Neural cell (in vitro differentiated cells): ENCODE measurements around the gene RGS4. TPM values are rescaled to one million over a fixed set of nuclear protein-coding genes. Genes with fewer than 3 reads are reported as not detected.

ENCODE experiments used
- H2AFZ ChIP-seq: fragments of 200-600, 300-800 bp; sonication (generic), shearing (Covaris generic); 2 replicates; pipeline ENCODE4 v1.6.0; 2014; ENCODE audit warnings: low read depth, mild to moderate bottlenecking, antibody characterized with exemption, low read length, moderate library complexity
- H3F3A ChIP-seq: fragments of 200-600 bp; shearing (Covaris generic); 2 replicates; pipeline ENCODE4 v1.6.1; 2016; ENCODE audit warnings: mild to moderate bottlenecking, moderate library complexity, mixed read lengths, antibody characterized with exemption, low read length; ENCODE audit not compliant: insufficient read depth, poor library complexity, severe bottlenecking
- H3K27ac ChIP-seq: fragments of 200-600, 300-800 bp; sonication (generic), shearing (Covaris generic); 2 replicates; pipeline ENCODE4 v1.5.1; 2014; ENCODE audit warnings: mild to moderate bottlenecking, low read length, moderate library complexity
- H3K27me3 ChIP-seq: fragments of 300-800, 200-600 bp; sonication (generic), shearing (Covaris generic); 2 replicates; pipeline ENCODE4 v1.6.0; 2014; ENCODE audit warnings: mild to moderate bottlenecking, low read depth, low read length, moderate library complexity; ENCODE audit not compliant: insufficient read depth
- H3K36me3 ChIP-seq: fragments of 300-800, 200-600 bp; sonication (generic), shearing (Covaris generic); 2 replicates; pipeline ENCODE4 v1.5.1; 2014; ENCODE audit warnings: mild to moderate bottlenecking, antibody characterized with exemption, low read length, moderate library complexity; ENCODE audit not compliant: insufficient read depth
- H3K4me2 ChIP-seq: fragments of 300-800, 200-600 bp; sonication (generic), shearing (Covaris generic); 2 replicates; pipeline ENCODE4 v1.6.0; 2014; ENCODE audit warnings: mild to moderate bottlenecking, low read length
- H3K4me3 ChIP-seq: fragments of 300-800, 200-600 bp; sonication (generic), shearing (Covaris generic); 2 replicates; pipeline ENCODE4 v1.5.1; 2014; ENCODE audit warnings: mild to moderate bottlenecking, low read length, moderate library complexity
- H3K79me2 ChIP-seq: fragments of 200-600 bp; shearing (Covaris generic); replicated peaks from 2 replicates; pipeline ENCODE4 v1.6.0; 2014; ENCODE audit warnings: mild to moderate bottlenecking, low read length, moderate library complexity; ENCODE audit not compliant: insufficient read depth
- H3K9ac ChIP-seq: fragments of 300-800, 200-600 bp; sonication (generic), shearing (Covaris generic); 2 replicates; pipeline ENCODE4 v1.6.1; 2016; ENCODE audit warnings: mild to moderate bottlenecking, low read length, mixed read lengths
- H3K9me2 ChIP-seq: fragments of 200-600 bp; shearing (Covaris generic); 2 replicates; pipeline ENCODE4 v1.6.1; 2016; ENCODE audit warnings: mild to moderate bottlenecking, low read length, mixed read lengths; ENCODE audit not compliant: insufficient read depth
- H3K9me3 ChIP-seq: fragments of 200-600, 300-800 bp; sonication (generic), shearing (Covaris generic); 2 replicates; pipeline ENCODE4 v1.6.1; 2016; ENCODE audit warnings: mild to moderate bottlenecking, mixed run types, low read length, moderate library complexity, mixed read lengths
- H4K20me1 ChIP-seq: fragments of 200-600 bp; shearing (Covaris generic); 2 replicates; pipeline ENCODE4 v1.6.1; 2016; ENCODE audit warnings: mild to moderate bottlenecking, mixed run types; ENCODE audit not compliant: insufficient read depth
- EP300 ChIP-seq: fragments of 450-650 bp; conservative IDR thresholded peaks from 2 replicates; pipeline ENCODE4 v1.6.1; 2014; ENCODE audit warnings: antibody characterized with exemption, mild to moderate bottlenecking, moderate library complexity; ENCODE audit not compliant: poor library complexity, severe bottlenecking
- EZH2 ChIP-seq: fragments of 200-600, 300-800 bp; shearing (Covaris generic), sonication (generic); IDR thresholded peaks from 2 replicates; pipeline ENCODE4 v1.6.1; 2014; ENCODE audit warnings: antibody characterized with exemption, low read length, borderline replicate concordance, mild to moderate bottlenecking; ENCODE audit not compliant: insufficient read depth, poor library complexity, severe bottlenecking
- MXI1 ChIP-seq: fragments of 450-650 bp; conservative IDR thresholded peaks from 2 replicates; pipeline ENCODE4 v1.6.1; 2014; ENCODE audit warnings: antibody characterized with exemption, mild to moderate bottlenecking; ENCODE audit not compliant: poor library complexity, severe bottlenecking
- POLR2AphosphoS5 ChIP-seq: IDR thresholded peaks from 2 replicates; pipeline ENCODE4 v1.6.1; 2012
- RAD21 ChIP-seq: fragments of 450-650 bp; conservative IDR thresholded peaks from 2 replicates; pipeline ENCODE4 v1.6.1; 2014; ENCODE audit warnings: antibody characterized with exemption, mild to moderate bottlenecking, moderate library complexity
- SMC3 ChIP-seq: fragments of 450-650 bp; conservative IDR thresholded peaks from 2 replicates; pipeline ENCODE4 v1.6.1; 2014; ENCODE audit warnings: antibody characterized with exemption, mild to moderate bottlenecking, moderate library complexity; ENCODE audit not compliant: poor library complexity
- TAF1 ChIP-seq: IDR thresholded peaks from 2 replicates; pipeline ENCODE4 v1.6.1; 2012; ENCODE audit warnings: low read depth
- polyA plus RNA-seq: library from polyadenylated mRNA; depleted of rRNA; stranded (reverse); fragments of >200 nt; gene quantifications from 2 replicates; pipeline ENCODE4 v1.2.3, GENCODE V29; 2014
- TF ChIP-seq, protein P1 (sequence below): IDR thresholded peaks from 2 replicates; pipeline ENCODE4 v1.6.1; 2012; ENCODE audit warnings: borderline replicate concordance
- TF ChIP-seq, protein P2 (sequence below): fragments of 450-650 bp; IDR thresholded peaks from 2 replicates; pipeline ENCODE4 v1.5.1; 2014; ENCODE audit warnings: antibody characterized with exemption, mild to moderate bottlenecking, moderate library complexity; ENCODE audit not compliant: poor library complexity, severe bottlenecking

The RGS4 gene
- polyA plus RNA-seq, 1 donor from 2014 or later, result 1.6 TPM

DNA sequence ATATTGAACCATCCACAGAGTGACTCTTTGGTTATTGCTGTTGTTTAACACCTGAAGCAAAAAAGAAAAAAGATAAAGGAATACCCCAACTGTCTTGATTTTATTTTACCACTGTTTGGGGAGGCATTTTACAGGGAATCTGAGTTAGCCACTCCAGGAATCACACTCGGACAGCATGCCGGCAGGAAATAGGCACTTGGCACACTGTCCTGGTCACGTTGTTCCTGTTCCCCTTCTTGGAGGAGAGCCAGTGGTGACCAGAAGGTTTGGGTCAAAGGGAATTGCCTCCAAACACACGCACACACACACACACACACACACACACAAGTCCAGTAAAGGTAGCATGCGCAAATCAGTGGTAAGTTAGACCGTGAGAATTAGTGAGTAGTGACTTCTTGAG, 13.8 kb downstream of the RGS4 start:
- Histone ChIP-seq H3K9ac (no peak overlapping the region), H3K9me2 (no peaks in the 10 kb centered on the region), H3K4me2 (no peak overlapping the region), H3K36me3 (no peaks in the 10 kb centered on the region), H3K4me3 (no peak overlapping the region), H3K79me2 (no peaks in the 10 kb centered on the region), H3F3A (no peaks in the 10 kb centered on the region), H3K9me3 (no peaks in the 10 kb centered on the region), H3K27ac (no peak overlapping the region), H4K20me1 (no peaks in the 10 kb centered on the region), H2AFZ (no peak overlapping the region), H3K27me3 (no peaks in the 10 kb centered on the region)
- TF ChIP-seq EZH2 (no peak), TAF1 (no peak), MXI1 (no peak), EP300 (no peak), RAD21 (no peak)

DNA sequence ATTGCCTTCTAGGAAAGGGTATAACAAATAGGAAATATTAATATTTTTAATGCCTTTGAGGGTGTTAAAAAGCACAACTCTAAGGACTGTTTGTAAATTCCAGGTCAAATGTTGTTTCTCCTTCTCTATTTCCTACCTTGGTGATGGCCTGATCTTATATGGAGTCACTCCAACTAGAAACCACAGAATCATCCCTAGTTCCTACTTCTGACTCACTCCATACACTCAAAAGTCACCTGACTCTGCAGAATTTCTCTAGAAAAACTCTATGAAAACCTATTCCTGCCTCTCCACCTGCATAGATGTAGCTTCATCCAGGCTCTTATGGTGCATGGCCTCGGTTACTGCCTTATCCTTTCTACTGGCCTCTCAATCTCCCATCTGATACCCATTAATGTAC, 14.5 kb downstream of the RGS4 start:
- Histone ChIP-seq H3K4me2 (no peak overlapping the region), H3K79me2 (no peaks in the 10 kb centered on the region), H3K36me3 (no peaks in the 10 kb centered on the region), H3K9me3 (no peaks in the 10 kb centered on the region), H3K27ac (no peak overlapping the region), H3F3A (no peaks in the 10 kb centered on the region), H3K9me2 (no peaks in the 10 kb centered on the region), H4K20me1 (no peaks in the 10 kb centered on the region), H3K27me3 (no peaks in the 10 kb centered on the region), H3K9ac (no peak overlapping the region), H2AFZ (no peak overlapping the region), H3K4me3 (no peak overlapping the region)
- TF ChIP-seq, protein P1, sequence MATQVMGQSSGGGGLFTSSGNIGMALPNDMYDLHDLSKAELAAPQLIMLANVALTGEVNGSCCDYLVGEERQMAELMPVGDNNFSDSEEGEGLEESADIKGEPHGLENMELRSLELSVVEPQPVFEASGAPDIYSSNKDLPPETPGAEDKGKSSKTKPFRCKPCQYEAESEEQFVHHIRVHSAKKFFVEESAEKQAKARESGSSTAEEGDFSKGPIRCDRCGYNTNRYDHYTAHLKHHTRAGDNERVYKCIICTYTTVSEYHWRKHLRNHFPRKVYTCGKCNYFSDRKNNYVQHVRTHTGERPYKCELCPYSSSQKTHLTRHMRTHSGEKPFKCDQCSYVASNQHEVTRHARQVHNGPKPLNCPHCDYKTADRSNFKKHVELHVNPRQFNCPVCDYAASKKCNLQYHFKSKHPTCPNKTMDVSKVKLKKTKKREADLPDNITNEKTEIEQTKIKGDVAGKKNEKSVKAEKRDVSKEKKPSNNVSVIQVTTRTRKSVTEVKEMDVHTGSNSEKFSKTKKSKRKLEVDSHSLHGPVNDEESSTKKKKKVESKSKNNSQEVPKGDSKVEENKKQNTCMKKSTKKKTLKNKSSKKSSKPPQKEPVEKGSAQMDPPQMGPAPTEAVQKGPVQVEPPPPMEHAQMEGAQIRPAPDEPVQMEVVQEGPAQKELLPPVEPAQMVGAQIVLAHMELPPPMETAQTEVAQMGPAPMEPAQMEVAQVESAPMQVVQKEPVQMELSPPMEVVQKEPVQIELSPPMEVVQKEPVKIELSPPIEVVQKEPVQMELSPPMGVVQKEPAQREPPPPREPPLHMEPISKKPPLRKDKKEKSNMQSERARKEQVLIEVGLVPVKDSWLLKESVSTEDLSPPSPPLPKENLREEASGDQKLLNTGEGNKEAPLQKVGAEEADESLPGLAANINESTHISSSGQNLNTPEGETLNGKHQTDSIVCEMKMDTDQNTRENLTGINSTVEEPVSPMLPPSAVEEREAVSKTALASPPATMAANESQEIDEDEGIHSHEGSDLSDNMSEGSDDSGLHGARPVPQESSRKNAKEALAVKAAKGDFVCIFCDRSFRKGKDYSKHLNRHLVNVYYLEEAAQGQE, result no peak

DNA sequence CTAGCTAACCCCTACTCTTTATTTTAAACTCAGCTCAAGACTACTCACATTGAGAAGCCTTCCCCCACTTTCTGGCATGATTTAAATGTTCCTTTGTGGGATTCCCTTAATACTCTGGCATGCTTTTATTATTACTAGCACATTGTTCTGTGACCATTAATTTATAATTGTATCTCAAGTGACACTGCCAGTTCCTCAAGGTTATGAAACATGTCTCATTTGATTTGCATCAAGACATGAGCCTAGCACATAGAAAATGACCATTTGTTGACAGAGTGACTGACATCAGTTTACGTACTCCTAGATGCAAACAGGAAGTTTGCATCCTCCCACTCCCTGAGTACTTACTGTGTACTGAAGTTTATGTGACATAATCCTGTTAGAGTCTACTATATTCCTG, 15.2 kb downstream of the RGS4 start:
- Histone ChIP-seq H3K4me2 (no peak overlapping the region), H3K9me2 (no peaks in the 10 kb centered on the region), H3K4me3 (no peak overlapping the region), H3K27ac (no peak overlapping the region), H3K79me2 (no peaks in the 10 kb centered on the region), H3K9ac (no peak overlapping the region), H3K36me3 (no peaks in the 10 kb centered on the region), H2AFZ (no peak overlapping the region), H3F3A (no peaks in the 10 kb centered on the region), H3K27me3 (no peaks in the 10 kb centered on the region), H4K20me1 (no peaks in the 10 kb centered on the region), H3K9me3 (no peaks in the 10 kb centered on the region)
- TF ChIP-seq MXI1, result no peak
- no peak for TF ChIP-seq RAD21
- no peak for TF ChIP-seq POLR2AphosphoS5
- no peak for TF ChIP-seq SMC3
- TF ChIP-seq EZH2, result no peak
- TF ChIP-seq, protein P1, result no peak
- TF ChIP-seq TAF1, result no peak
- TF ChIP-seq, protein P2, sequence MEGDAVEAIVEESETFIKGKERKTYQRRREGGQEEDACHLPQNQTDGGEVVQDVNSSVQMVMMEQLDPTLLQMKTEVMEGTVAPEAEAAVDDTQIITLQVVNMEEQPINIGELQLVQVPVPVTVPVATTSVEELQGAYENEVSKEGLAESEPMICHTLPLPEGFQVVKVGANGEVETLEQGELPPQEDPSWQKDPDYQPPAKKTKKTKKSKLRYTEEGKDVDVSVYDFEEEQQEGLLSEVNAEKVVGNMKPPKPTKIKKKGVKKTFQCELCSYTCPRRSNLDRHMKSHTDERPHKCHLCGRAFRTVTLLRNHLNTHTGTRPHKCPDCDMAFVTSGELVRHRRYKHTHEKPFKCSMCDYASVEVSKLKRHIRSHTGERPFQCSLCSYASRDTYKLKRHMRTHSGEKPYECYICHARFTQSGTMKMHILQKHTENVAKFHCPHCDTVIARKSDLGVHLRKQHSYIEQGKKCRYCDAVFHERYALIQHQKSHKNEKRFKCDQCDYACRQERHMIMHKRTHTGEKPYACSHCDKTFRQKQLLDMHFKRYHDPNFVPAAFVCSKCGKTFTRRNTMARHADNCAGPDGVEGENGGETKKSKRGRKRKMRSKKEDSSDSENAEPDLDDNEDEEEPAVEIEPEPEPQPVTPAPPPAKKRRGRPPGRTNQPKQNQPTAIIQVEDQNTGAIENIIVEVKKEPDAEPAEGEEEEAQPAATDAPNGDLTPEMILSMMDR, result no peak
- no peak for TF ChIP-seq EP300
